Stimulated activated CD4-positive, alpha-beta T cell treated with anti-CD3 and anti-CD28 coated beads, Interleukin-1b, Interleukin-23, amount 100 ng/mL, for 48 hours (primary cell): ENCODE data around the gene STAT5A.
A peak's percentile ranks its signal among the peaks of the same experiment; 100 is the strongest.
"Not testable (repeated sequence)": the region's sequence is repeated elsewhere in the genome, so short reads cannot be mapped to it uniquely, and the experiment has no call there.

Experiments used
- DNase-seq: peaks from one replicate; pipeline ENCODE4 v3.0.0-alpha.2; 2020

STAT5A gene

GRCh38 chr17:42309986-42310786 is 21.9 kb downstream of the STAT5A start:
- DNase-seq, result no peak

DNA sequence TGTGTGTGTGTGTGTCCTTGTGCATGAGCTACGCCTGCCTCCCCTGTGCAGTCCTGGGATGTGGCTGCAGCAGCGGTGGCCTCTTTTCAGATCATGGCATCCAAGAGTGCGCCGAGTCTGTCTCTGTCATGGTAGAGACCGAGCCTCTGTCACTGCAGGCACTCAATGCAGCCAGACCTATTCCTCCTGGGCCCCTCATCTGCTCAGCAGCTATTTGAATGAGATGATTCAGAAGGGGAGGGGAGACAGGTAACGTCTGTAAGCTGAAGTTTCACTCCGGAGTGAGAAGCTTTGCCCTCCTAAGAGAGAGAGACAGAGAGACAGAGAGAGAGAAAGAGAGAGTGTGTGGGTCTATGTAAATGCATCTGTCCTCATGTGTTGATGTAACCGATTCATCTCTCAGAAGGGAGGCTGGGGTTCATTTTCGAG is 22.5 kb downstream of the STAT5A start:
- DNase-seq, result peak; percentile 42

- peak; percentile 42 for DNase-seq
Measured at GRCh38 chr17:42311240-42312034, 23.1 kb downstream of the STAT5A start.

DNA sequence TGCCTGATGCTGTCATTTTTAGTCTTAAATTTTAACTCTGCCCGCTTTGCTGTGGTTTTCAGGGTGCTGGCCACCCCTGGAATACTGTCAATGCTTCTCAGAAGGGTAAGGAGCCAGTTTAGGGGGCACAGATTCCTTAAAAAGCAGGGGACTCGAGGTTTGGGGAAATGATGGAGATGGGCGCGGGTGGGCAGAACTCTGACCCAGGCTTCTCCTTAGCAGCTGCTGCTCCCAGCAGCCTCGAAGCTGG is 23.7 kb downstream of the STAT5A start:
- DNase-seq, result no peak

DNA sequence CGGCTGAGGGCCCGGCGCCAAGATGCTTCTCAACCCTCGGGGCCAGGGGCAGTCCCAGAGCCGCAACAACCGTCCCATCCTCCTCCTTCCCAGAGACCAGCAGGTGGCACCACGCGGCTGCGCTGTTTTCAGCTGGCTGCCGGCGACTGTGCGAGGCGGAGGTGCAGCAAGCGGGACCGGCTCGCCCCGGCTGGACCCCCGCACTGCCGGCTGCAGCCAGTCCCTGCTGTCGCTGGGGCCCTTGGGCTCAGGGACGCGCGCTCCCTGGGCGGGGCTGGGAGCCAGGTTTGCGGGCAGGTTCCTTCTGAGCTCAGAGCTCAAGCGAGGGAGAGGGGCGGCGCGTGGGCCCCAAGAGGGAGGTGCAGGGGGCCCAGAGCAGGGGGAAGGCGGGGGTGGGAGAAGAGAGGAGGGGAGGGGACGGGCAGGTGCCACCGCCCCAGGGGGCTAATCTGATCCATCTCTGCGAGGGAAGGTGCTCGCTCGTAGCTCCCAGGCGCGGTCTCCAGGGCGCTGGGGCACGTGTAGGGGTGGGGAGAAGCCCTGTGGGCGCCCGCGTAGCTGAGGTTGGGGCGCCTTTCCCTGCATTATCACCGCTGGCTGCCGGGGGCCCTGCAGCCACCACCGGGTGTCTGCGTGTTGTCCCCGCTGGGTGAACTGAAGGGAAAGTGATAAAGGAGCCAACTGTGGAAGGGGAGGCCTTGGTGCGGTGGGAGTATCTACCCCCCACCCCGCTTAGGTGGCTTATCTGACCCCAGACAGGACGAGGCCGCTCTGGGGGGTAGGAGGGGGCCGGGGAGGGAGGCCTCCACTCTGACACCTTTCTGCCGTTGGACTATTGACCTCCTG is 24.2 kb downstream of the STAT5A start:
- DNase-seq, result peak; percentile 86

DNA sequence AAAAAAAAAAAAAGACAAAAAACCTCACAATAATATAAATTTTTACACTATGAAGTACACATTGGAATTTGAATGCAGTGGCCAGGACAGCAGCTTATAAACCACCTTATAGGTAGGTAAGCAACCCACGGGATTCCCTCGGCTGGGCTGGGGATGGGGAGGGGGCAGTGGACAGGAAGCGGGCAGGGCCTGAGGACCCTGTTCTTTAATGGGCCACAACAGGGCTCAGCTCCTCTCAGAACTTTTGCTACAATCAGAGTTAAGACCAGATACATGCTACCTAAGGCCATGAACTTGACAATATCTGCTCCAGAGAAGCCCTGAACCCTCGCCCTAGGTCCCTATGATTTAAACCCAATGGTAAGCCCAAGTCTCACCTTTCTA is 25.1 kb downstream of the STAT5A start:
- DNase-seq, result no peak

- DNase-seq, result peak; percentile 46
Measured at GRCh38 chr17:42313773-42314566, 25.7 kb downstream of the STAT5A start.

DNA sequence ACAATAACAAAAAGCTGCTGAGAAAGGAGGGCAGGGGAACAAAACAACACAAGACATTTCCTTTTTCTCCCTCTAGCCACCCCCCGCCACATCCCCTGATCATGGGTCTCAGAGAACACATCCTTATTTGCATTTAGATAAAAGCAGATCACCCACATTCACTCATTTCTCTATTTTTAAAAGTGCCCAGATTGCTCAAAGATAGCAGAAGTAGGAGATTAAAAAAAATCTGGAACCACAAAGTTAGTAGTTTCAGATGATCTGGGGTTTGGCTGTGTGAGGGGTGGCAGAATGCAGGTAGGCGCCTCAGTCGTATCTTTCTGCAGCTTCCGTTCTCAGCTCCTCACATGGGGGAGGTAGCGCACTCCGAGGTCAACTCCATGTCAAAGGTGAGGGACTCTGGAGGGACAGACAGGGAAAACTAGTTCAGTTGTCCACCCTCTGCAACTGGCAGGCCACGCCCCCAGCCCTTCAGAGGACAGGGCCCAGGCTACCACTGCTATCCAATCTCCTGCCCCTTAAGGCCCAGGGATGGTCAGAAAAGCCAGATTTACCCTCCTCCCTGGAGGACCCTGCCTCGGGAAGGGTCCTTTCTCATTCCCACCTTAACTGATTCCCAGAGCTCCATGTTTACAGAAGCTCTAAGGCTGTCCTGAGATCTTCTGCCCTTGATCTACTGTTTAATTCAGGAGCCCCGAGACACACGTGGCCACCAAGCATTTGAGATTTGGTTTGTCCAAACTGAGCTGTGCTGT is 27.3 kb downstream of the STAT5A start:
- no peak for DNase-seq

DNA sequence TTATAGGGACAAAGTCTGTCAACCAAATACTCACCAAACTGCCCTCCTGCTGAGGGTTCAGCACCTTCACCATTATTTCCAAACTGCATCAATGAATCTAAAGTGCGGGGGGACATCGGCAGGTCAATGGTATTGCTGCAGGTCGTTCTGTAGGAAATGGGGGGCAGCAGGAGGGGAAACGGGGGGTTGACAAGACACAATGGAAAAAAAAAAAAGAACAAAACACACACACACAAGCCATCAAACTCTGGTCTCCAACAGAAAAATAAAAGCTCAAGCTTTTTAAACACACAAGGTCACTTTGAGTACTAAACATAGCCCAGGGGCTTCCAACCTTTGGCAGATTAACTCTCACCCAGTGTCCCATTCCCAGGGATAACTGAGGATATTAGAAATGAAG is 28.5 kb downstream of the STAT5A start:
- no peak for DNase-seq

DNA sequence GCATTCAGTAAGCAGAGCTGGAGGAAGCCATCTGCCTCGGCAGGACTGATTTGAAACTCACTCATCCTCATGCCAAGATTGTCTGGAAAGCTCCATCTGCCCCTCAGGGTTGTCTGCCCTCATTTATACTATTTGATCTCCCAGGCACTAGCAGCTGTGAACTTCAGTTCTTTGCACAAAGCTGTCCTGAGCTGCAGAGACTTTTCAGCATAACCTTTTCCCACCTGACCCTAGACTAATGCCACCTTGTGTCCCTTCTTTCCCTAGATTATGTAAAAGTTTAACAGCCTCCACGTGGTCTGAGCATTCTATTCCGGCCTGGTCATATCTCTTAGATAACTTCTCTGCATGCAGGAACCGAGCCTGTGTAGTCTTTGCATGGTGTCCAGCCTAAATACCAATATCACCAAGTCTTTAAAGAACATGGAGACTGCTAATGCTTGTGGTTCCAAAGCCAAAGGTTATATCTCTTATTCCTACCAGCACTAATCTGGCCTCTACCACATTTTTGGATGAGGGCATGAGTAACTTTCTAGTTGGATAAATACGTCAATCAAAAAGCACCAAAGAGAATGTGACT is 29.1 kb downstream of the STAT5A start:
- no peak for DNase-seq

DNA sequence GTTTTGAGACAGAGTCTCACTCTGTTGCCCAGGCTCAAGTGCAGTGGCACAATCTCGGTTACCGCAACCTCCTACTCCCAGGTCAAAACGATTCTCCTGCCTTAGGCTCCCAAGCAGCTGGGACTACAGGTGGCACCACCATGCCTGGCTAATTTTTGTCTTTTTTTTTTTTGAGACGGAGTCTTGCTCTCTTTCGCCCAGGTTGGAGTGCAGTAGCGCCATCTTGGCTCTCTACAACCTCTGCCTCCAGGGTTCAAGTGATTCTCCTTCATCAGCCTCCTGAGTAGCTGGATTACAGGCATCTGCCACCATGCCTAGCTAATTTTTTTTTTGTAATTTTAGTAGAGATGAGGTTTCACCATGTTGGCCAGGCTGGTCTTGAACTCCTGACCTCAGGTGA is 29.7 kb downstream of the STAT5A start:
- not testable (repeated sequence) for DNase-seq

DNA sequence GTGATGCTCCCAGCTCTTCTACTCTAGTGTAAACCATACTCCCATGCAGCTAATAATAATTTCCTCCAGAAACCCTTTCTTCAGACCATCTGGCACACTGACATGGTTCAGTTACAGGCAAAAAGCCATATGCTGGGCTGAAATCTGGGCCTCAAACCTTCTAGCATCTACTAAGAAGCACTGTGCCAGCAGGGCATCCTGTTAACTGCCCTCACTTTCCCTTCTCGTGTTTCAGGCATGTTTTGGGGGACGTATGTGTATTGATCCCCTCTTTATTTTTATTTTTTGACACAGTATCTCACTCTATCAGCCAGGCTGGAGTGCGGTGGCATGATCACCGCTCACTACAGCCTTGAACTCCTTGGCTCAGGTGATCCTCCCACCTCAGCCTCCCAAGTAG is 33.3 kb downstream of the STAT5A start:
- DNase-seq, result no peak

DNA sequence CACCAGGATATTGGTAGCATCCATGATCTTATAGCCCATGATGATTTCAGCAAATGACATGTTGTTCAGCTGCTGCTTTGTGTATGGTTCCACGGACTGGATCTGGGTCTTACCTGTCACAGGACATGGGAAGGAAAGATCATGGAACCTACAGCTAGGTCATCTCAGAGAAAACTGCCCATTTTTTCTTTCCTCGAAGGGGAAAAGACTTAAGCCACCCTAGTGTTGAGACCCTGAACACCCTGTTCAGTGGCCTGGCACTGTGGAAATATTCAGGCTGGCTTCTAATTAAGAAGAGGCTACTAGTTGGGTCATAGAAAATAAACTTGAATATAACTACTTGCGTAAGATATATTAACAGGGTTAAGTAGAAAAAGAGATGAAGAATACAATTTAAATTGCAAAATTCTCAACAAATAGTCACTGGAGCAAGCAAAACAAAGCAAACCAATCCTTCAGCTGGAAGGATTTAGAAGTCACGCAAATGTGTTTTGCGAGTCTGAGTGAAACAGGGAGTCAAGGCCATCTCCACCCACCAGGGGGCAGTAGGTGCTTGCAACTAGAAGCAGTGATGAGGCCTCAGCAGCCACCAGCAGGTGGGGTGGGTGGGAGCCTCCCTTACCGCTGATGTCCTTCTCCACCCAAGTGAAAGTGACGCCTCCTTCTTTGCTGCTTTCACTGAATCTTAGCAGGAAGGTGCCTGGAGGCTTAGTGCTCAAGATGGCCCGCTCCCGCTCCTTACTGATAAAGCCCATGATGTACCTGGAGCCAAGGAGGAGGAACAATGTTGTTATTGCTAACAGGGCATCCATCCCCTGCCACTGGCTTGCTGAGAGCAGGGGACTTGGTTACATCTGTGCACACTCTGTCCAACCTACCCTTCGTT is 34.3 kb downstream of the STAT5A start:
- DNase-seq, result peak; percentile 94

DNA sequence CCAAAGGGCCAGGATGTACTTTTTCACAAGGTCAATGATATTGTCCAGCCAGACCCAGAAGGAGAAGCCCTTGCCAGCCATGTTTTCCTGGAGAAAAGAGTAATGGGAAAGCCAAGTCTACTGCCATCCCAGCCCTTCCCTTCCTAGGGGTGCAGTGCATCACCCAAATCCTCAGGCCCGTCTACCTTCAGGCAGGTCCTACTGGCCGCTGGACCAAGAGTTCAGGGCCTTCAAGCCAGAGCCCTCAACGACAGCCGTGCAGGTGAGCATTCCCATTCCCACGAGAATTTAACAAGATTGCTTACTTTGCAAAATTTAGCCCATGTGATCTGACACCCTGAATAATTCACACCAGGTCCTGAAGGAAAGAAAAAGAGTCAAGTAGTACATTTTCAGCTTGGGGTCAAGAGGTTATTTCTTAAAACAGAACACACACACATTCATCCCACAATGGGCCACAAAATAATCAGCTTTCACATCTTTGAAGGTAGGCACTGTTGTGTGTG is 35.0 kb downstream of the STAT5A start:
- no peak for DNase-seq

- DNase-seq, result no peak
Measured at GRCh38 chr17:42325026-42325425, 36.7 kb downstream of the STAT5A start.

- DNase-seq, result no peak
Measured at GRCh38 chr17:42329025-42329976, 41.0 kb downstream of the STAT5A start.

- DNase-seq, result peak; percentile 52
Measured at GRCh38 chr17:42333053-42333452, 44.8 kb downstream of the STAT5A start.

DNA sequence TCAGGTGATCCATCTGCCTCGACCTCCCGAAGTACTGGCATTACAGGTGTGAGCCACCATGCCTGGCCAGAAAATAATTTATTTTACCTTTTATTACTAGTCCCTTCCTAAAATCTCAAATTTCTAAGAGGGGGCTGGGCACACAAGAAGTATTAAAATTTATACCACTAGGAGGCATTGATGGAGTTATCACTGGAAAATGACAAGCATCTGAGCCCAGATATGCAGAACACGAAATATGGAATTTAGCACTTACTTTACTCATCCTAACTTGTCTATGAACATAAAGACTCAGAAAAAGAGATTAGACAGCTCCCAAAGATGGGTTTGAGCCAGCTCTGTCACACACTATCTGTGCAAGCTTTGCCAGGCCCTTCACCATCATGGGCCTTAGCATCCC is 46.4 kb downstream of the STAT5A start:
- DNase-seq, result no peak

GRCh38 chr17:42337442-42337841 is 49.1 kb downstream of the STAT5A start:
- peak; percentile 85 for DNase-seq
